Measurements from ENCODE around the gene STUB1.
A peak's percentile ranks its signal among the peaks of the same experiment; 100 is the strongest.

STUB1 gene

GRCh38 chr16:644556-644955, 35.7 kb upstream of the STUB1 start:
- Histone ChIP-seq H3K9me3 (ENCODE audit: control insufficient read depth in 2 of 2, low read length in 2 of 2) (no peaks in the 10 kb centered on the region), H3K4me3 (ENCODE audit: low read length in 2 of 2) (peak overlapping the region in 1 of 2 donors; percentile 3), H3K27ac (ENCODE audit: low read depth in 2 of 2, low read length in 2 of 2) (peak overlapping the region; percentile 94 to 95)

GRCh38 chr16:645852-646678, 34.1 kb upstream of the STUB1 start:
- peaks cover 61 to 70% of the 10 kb centered on the region in 2 donors for H3K4me1 ChIP-seq (ENCODE audit: control insufficient read depth in 2 of 2, insufficient read depth in 2 of 2, low read length in 2 of 2)
- H3K4me3 ChIP-seq (ENCODE audit: low read length in 2 of 2): peak overlapping the region; percentile 33 to 45
- H3K36me3 ChIP-seq (ENCODE audit: control insufficient read depth in 2 of 2, insufficient read depth in 2 of 2, low read length in 2 of 2): no peaks in the 10 kb centered on the region
- peak overlapping the region; percentile 60 to 72 for H3K9ac ChIP-seq (ENCODE audit: low read depth in 1 of 2, low read length in 2 of 2)
- H3K27ac ChIP-seq (ENCODE audit: low read depth in 2 of 2, low read length in 2 of 2): peak overlapping the region; percentile 94 to 95
- no peaks in the 10 kb centered on the region for H3K9me3 ChIP-seq (ENCODE audit: control insufficient read depth in 2 of 2, low read length in 2 of 2)
- no peaks in the 10 kb centered on the region for H3K27me3 ChIP-seq (ENCODE audit: control insufficient read depth in 2 of 2, insufficient read depth in 2 of 2, low read length in 2 of 2)

More at GRCh38 chr16:644556-644955, 35.7 kb upstream of the STUB1 start:
- no peaks in the 10 kb centered on the region for H3K27me3 ChIP-seq (ENCODE audit: control insufficient read depth in 2 of 2, insufficient read depth in 2 of 2, low read length in 2 of 2)
- peaks cover 57 to 63% of the 10 kb centered on the region in 2 donors for H3K4me1 ChIP-seq (ENCODE audit: control insufficient read depth in 2 of 2, insufficient read depth in 2 of 2, low read length in 2 of 2)
- H3K9ac ChIP-seq (ENCODE audit: low read depth in 1 of 2, low read length in 2 of 2): peak overlapping the region in 1 of 2 donors; percentile 24
- H3K36me3 ChIP-seq (ENCODE audit: control insufficient read depth in 2 of 2, insufficient read depth in 2 of 2, low read length in 2 of 2): no peaks in the 10 kb centered on the region

- Histone ChIP-seq H3K4me1 (ENCODE audit: control insufficient read depth in 2 of 2, insufficient read depth in 2 of 2, low read length in 2 of 2) (peaks cover 58 to 70% of the 10 kb centered on the region in 2 donors), H3K36me3 (ENCODE audit: control insufficient read depth in 2 of 2, insufficient read depth in 2 of 2, low read length in 2 of 2) (no peaks in the 10 kb centered on the region), H3K9me3 (ENCODE audit: control insufficient read depth in 2 of 2, low read length in 2 of 2) (no peaks in the 10 kb centered on the region), H3K27ac (ENCODE audit: low read depth in 2 of 2, low read length in 2 of 2) (peak overlapping the region; percentile 94 to 95), H3K4me3 (ENCODE audit: low read length in 2 of 2) (peak overlapping the region; percentile 3 to 45), H3K27me3 (ENCODE audit: control insufficient read depth in 2 of 2, insufficient read depth in 2 of 2, low read length in 2 of 2) (no peaks in the 10 kb centered on the region), H3K9ac (ENCODE audit: low read depth in 1 of 2, low read length in 2 of 2) (peak overlapping the region; percentile 60 to 72)
Observed at GRCh38 chr16:646679-647172, 33.5 kb upstream of the STUB1 start.

GRCh38 chr16:647173-647902, 32.9 kb upstream of the STUB1 start:
- Histone ChIP-seq H3K9me3 (ENCODE audit: control insufficient read depth in 2 of 2, low read length in 2 of 2) (no peaks in the 10 kb centered on the region), H3K4me1 (ENCODE audit: control insufficient read depth in 2 of 2, insufficient read depth in 2 of 2, low read length in 2 of 2) (peaks cover 58 to 70% of the 10 kb centered on the region in 2 donors), H3K4me3 (ENCODE audit: low read length in 2 of 2) (peak overlapping the region; percentile 20 to 45), H3K27ac (ENCODE audit: low read depth in 2 of 2, low read length in 2 of 2) (peak overlapping the region; percentile 94 to 95), H3K36me3 (ENCODE audit: control insufficient read depth in 2 of 2, insufficient read depth in 2 of 2, low read length in 2 of 2) (no peaks in the 10 kb centered on the region), H3K9ac (ENCODE audit: low read depth in 1 of 2, low read length in 2 of 2) (peak overlapping the region; percentile 60 to 72), H3K27me3 (ENCODE audit: control insufficient read depth in 2 of 2, insufficient read depth in 2 of 2, low read length in 2 of 2) (no peaks in the 10 kb centered on the region)

- Histone ChIP-seq H3K4me1 (ENCODE audit: control insufficient read depth in 2 of 2, insufficient read depth in 2 of 2, low read length in 2 of 2) (peaks cover 50 to 61% of the 10 kb centered on the region in 2 donors), H3K4me3 (ENCODE audit: low read length in 2 of 2) (peak overlapping the region; percentile 64 to 72)
Observed at GRCh38 chr16:648071-648780, 32.0 kb upstream of the STUB1 start.

GRCh38 chr16:648781-649589, 31.2 kb upstream of the STUB1 start, which contains the start of gene WDR90:
Gene WDR90 (plus strand): TSS chr16:649365. CDS start chr16:649417, 52 bp downstream.
- peaks cover 45 to 55% of the 10 kb centered on the region in 2 donors for H3K4me1 ChIP-seq (ENCODE audit: control insufficient read depth in 2 of 2, insufficient read depth in 2 of 2, low read length in 2 of 2)
- peak within 1 kb of the TSS; percentile 64 to 72 for H3K4me3 ChIP-seq (ENCODE audit: low read length in 2 of 2)
- peak within 1 kb of the TSS; percentile 72 to 73 for H3K9ac ChIP-seq (ENCODE audit: low read depth in 1 of 2, low read length in 2 of 2)
- no peaks in the 10 kb centered on the region for H3K36me3 ChIP-seq (ENCODE audit: control insufficient read depth in 2 of 2, insufficient read depth in 2 of 2, low read length in 2 of 2)
- peak within 1 kb of the TSS; percentile 94 to 95 for H3K27ac ChIP-seq (ENCODE audit: low read depth in 2 of 2, low read length in 2 of 2)
- H3K9me3 ChIP-seq (ENCODE audit: control insufficient read depth in 2 of 2, low read length in 2 of 2): no peaks in the 10 kb centered on the region
- H3K27me3 ChIP-seq (ENCODE audit: control insufficient read depth in 2 of 2, insufficient read depth in 2 of 2, low read length in 2 of 2): no peaks in the 10 kb centered on the region

More at GRCh38 chr16:648071-648780, 32.0 kb upstream of the STUB1 start:
- peak overlapping the region; percentile 94 to 95 for H3K27ac ChIP-seq (ENCODE audit: low read depth in 2 of 2, low read length in 2 of 2)
- no peaks in the 10 kb centered on the region for H3K36me3 ChIP-seq (ENCODE audit: control insufficient read depth in 2 of 2, insufficient read depth in 2 of 2, low read length in 2 of 2)
- H3K9ac ChIP-seq (ENCODE audit: low read depth in 1 of 2, low read length in 2 of 2): peak overlapping the region; percentile 72 to 73
- no peaks in the 10 kb centered on the region for H3K9me3 ChIP-seq (ENCODE audit: control insufficient read depth in 2 of 2, low read length in 2 of 2)
- no peaks in the 10 kb centered on the region for H3K27me3 ChIP-seq (ENCODE audit: control insufficient read depth in 2 of 2, insufficient read depth in 2 of 2, low read length in 2 of 2)

- Histone ChIP-seq H3K4me3 (ENCODE audit: low read length in 2 of 2) (peak overlapping the region; percentile 64 to 72), H3K27me3 (ENCODE audit: control insufficient read depth in 2 of 2, insufficient read depth in 2 of 2, low read length in 2 of 2) (no peaks in the 10 kb centered on the region), H3K4me1 (ENCODE audit: control insufficient read depth in 2 of 2, insufficient read depth in 2 of 2, low read length in 2 of 2) (peaks cover 41 to 48% of the 10 kb centered on the region in 2 donors), H3K36me3 (ENCODE audit: control insufficient read depth in 2 of 2, insufficient read depth in 2 of 2, low read length in 2 of 2) (no peaks in the 10 kb centered on the region), H3K9ac (ENCODE audit: low read depth in 1 of 2, low read length in 2 of 2) (peak overlapping the region in 1 of 2 donors; percentile 72), H3K27ac (ENCODE audit: low read depth in 2 of 2, low read length in 2 of 2) (peak overlapping the region in 1 of 2 donors; percentile 94), H3K9me3 (ENCODE audit: control insufficient read depth in 2 of 2, low read length in 2 of 2) (no peaks in the 10 kb centered on the region)
Observed at GRCh38 chr16:649631-650030, 30.6 kb upstream of the STUB1 start.

- no peaks in the 10 kb centered on the region for H3K9me3 ChIP-seq (ENCODE audit: control insufficient read depth in 2 of 2, low read length in 2 of 2)
- no peak overlapping the region for H3K9ac ChIP-seq (ENCODE audit: low read depth in 1 of 2, low read length in 2 of 2)
- no peak overlapping the region for H3K27ac ChIP-seq (ENCODE audit: low read depth in 2 of 2, low read length in 2 of 2)
- H3K36me3 ChIP-seq (ENCODE audit: control insufficient read depth in 2 of 2, insufficient read depth in 2 of 2, low read length in 2 of 2): no peaks in the 10 kb centered on the region
- H3K4me3 ChIP-seq (ENCODE audit: low read length in 2 of 2): no peak overlapping the region
- no peaks in the 10 kb centered on the region for H3K27me3 ChIP-seq (ENCODE audit: control insufficient read depth in 2 of 2, insufficient read depth in 2 of 2, low read length in 2 of 2)
- H3K4me1 ChIP-seq (ENCODE audit: control insufficient read depth in 2 of 2, insufficient read depth in 2 of 2, low read length in 2 of 2): peaks cover 24 to 30% of the 10 kb centered on the region in 2 donors
Observed at GRCh38 chr16:651844-652243, 28.4 kb upstream of the STUB1 start.
